NCI-H2029 (cell line): ENCODE results near the gene GPA33.

Experiments used
- DNase-seq: peaks from one replicate; lab custom pipeline; 2025; lab: John Stamatoyannopoulos, UW

Gene GPA33

GRCh38 chr1:167086033-167086432 is 4.1 kb downstream of the GPA33 start:
- no peak for DNase-seq

- DNase-seq = no peak
These were observed 5.4 kb downstream of the GPA33 start for GRCh38 chr1:167084757-167085156.

DNA sequence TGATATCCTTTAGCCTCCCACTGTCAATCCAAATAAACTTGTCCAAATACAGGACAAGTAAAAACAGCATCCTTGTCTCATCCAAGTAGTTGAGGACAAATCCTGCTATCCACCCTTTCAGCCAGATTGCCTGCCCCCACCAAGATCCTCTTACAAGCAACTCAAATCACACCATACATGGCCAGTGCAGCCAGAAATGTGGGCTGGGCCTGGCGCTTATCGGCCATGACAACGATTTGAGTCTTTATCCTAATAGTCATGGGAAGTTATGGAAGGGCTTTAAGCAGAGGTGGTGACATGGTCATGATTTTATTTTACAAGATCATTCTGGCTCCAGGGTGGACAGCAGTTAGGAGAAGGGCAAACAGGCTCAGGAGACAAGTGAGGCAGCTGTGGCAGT is 6.3 kb downstream of the GPA33 start:
- no peak for DNase-seq

DNA sequence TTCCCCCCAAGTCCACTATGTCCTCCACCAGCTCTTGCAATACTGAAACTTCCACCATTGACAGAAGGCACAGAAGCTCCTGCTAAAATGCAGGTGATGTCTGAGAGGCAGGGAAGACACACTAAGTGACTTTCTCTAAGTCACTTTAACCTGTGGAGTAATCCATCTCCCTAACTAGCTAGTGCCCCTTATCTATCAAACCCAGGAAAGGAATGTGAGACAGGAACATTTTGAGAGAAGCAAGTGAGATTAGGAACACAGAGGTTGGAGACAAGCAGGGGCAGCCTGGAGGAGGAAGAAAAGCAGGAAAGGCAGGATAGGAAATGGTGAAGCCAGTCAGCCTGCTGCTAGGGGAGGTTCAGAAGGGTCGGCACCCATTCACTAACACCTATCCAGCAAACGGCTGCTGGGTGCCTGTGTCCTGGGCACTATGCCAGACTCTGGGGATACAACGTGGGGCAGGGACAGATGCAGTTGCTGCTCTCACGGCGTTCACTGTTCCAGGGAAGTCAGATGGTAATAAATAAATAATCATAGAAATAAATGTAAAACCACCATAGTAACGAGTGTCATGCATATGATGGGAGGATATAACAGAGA is 7.0 kb downstream of the GPA33 start:
- DNase-seq = no peak

- DNase-seq = no peak
These were observed 7.6 kb downstream of the GPA33 start for GRCh38 chr1:167082511-167083027.

GRCh38 chr1:167081594-167082156 is 8.5 kb downstream of the GPA33 start:
- no peak for DNase-seq

DNA sequence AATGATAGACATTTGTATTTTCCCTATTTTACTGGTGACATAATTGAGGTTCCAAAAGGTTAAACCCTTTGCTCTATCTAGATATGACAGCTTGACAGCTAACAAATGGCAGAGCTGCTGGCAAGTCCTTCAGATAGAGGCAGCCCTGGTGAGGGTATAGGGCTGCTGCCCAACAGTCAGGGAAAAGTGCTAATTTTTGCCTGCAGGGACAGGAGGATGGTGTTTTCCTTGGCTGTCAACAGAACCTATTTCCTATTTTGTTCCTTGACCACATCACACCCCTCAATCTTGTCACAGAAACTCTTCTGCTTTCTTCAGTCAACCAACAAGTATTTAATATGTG is 12.3 kb downstream of the GPA33 start:
- no peak for DNase-seq

GRCh38 chr1:167077128-167077867 is 12.9 kb downstream of the GPA33 start:
- DNase-seq = no peak

- no peak for DNase-seq
These were observed 14.0 kb downstream of the GPA33 start for GRCh38 chr1:167076136-167076710.

DNA sequence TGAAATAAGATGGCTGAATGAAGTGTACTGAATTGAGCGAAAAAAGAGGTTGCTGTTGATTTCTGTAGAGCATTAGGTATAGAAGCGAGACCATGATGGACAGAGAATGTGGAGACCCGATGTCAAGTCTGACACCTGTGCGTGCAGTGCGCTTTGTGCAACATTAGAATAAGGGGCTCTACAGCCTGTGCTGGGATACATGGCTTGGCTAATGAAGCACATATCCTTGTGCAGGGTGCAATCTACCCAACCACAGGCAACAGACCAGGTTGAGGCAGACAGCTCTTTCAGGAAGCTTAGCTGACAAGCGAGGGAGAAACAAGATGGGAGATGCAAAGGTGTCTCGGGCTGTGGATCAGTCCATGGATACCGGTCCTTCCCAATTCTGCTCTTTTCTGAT is 18.9 kb downstream of the GPA33 start:
- DNase-seq = no peak

- no peak for DNase-seq
These were observed 21.4 kb downstream of the GPA33 start for GRCh38 chr1:167068761-167069160.

GRCh38 chr1:167067904-167068303 is 22.3 kb downstream of the GPA33 start:
- no peak for DNase-seq

- DNase-seq = peak; percentile 10
These were observed 23.6 kb downstream of the GPA33 start for GRCh38 chr1:167066333-167067122.

DNA sequence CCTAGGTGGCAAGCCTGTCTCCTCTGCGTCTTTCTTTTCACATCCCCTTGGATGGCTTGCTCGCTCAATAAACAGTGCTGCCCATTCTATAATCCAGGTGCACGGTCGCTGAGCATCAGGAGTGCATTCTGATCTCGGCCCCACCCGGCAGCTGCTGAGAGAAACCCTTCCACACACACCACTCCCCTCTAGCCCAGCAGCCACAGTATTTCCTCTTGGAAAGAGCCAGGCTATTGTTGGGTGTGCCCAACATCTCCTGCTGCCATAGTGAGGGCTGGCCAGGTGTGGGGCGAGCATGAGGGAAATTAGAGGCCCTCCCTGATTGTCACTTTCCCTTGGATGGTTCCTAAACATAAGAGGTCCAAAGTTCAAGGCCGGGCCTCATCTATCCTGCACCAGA is 24.7 kb downstream of the GPA33 start:
- no peak for DNase-seq

GRCh38 chr1:167064621-167065020 is 25.6 kb downstream of the GPA33 start:
- no peak for DNase-seq

GRCh38 chr1:167061073-167061464 is 29.1 kb downstream of the GPA33 start:
- no peak for DNase-seq

DNA sequence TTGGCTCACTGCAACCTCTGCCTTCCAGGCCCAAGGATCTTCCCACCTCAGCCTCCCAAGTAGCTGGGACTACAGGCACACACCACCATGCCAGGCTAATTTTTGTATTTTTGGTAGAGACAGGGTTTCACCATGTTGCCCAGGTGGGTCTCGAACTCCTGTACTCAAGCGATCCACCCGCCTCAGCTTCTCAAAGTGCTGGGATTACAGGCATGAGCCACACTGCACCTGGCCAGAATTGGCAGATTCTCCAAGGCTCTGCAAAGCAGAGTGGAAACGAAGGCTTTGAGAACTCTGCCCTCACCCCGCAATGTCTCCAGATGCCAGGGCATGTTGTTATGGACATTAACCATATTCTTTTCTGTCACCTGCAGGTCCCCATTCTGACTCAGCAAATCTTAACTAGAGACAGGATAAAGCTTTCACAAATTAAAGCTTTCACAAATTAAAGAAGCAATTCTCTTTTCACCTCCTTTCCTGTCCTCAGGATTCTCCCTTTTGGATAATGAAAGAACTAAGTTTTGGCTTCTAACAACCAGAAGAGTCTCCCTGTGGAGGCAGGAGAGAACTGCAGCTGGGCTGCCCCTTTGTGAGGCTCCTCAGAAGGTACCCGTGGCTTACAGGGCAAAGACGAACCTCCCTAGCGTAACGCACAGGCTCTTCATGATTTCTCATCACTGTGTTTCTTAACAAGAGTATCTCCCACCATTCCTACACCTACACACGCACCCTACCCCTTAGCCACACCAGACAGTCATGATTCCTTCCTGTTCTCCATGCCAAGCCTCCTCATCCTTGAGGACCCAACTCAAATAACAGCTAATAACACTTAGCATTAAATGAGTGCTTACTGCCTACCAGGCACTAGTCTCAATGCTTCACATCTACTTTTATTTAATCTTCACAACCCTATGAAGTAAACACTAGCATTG is 29.8 kb downstream of the GPA33 start:
- no peak for DNase-seq

DNA sequence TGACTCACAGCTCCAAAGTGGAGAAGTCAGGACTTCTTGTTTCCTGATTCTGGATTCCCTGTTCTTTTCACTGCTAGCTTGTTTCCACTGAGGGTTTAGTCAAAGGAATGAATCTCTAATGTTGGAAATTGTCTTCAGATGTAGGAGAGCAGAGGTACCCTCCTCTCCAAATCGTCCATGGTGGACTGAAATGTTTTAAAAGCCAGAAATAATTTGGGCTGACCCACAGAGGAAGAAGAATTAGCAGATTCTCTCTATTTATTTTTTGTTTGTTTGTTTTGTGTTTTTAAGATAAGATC is 30.4 kb downstream of the GPA33 start:
- DNase-seq = no peak

DNA sequence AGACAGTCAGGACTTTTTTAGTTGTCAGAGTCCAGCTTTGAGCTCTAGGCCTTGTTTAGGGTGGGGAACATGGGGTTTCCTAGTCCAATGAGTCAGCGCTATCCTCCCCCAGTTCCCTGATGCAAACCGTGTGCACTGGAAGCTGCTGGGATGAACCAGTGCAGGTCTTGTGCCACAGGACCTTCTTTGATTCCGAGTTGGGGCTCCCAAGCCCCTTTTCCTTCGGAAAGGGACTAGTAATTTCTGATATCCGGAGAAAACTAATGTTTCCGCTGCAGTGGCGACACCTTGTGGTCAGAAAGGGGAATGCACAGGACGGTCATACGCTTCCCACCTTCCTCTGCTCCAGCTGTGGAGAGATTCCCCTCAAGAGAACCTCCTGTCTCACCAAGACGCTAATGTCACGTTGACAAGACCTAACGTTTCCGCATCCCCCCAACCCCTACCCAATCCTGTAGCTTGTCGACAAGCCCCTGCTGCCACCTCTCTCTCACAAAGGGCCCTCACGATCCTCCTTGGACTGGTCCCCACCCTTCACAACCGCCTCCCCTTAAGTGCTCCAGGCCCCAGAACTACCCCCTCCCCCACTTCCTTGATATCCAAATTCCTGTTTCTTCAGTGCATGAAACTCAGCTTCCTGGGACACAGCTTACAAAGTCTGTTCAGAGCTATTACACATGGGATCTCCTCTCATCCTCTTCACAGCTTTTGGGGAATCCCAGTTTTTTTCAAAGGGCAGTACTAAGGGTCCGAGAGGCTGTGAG is 30.9 kb downstream of the GPA33 start:
- peak; percentile 6 for DNase-seq

GRCh38 chr1:167057241-167057688 is 32.9 kb downstream of the GPA33 start:
- no peak for DNase-seq
